HG02840 (cell line): ENCODE measurements around the gene GAN.

Source experiments
- ATAC-seq: cut with Tn5 transposase; IDR thresholded peaks from one replicate; pipeline ENCODE4 v1.9.1; 2021; ENCODE audit warnings: mild to moderate bottlenecking, moderate library complexity, moderate number of reproducible peaks; ENCODE audit not compliant: unreplicated experiment, low FRiP score

GAN gene

GRCh38 chr16:81293909-81294802 lies 20.6 kb upstream of the GAN start:
- no peak for ATAC-seq

- no peak for ATAC-seq
Measured at GRCh38 chr16:81296631-81297030, 18.1 kb upstream of the GAN start.

- no peak for ATAC-seq
Measured at GRCh38 chr16:81307770-81308169, 7.0 kb upstream of the GAN start.

GRCh38 chr16:81310045-81310644 lies 4.6 kb upstream of the GAN start:
- no peak for ATAC-seq

GRCh38 chr16:81311762-81312161 lies 3.0 kb upstream of the GAN start:
- no peak for ATAC-seq

GRCh38 chr16:81313701-81314602 lies 810 bp upstream of the GAN start:
- no peak for ATAC-seq

- peak; percentile 23 for ATAC-seq
Measured at GRCh38 chr16:81315271-81316175, 761 bp downstream of the GAN start.

GRCh38 chr16:81316176-81316496 lies 1.4 kb downstream of the GAN start:
- no peak for ATAC-seq

- ATAC-seq = no peak
Measured at GRCh38 chr16:81318711-81319110, 3.9 kb downstream of the GAN start.

- ATAC-seq = no peak
Measured at GRCh38 chr16:81319221-81319912, 4.6 kb downstream of the GAN start.

GRCh38 chr16:81321039-81321438 lies 6.3 kb downstream of the GAN start:
- no peak for ATAC-seq

GRCh38 chr16:81321536-81321935 lies 6.8 kb downstream of the GAN start:
- no peak for ATAC-seq

- no peak for ATAC-seq
Measured at GRCh38 chr16:81324808-81325207, 10.0 kb downstream of the GAN start.

GRCh38 chr16:81327011-81327410 lies 12.2 kb downstream of the GAN start:
- no peak for ATAC-seq

- ATAC-seq = no peak
Measured at GRCh38 chr16:81327447-81328196, 12.9 kb downstream of the GAN start.

- ATAC-seq = no peak
Measured at GRCh38 chr16:81329947-81330346, 15.2 kb downstream of the GAN start.

GRCh38 chr16:81333356-81333755 lies 18.6 kb downstream of the GAN start:
- ATAC-seq = no peak

GRCh38 chr16:81335669-81336068 lies 20.9 kb downstream of the GAN start:
- no peak for ATAC-seq

GRCh38 chr16:81337097-81337496 lies 22.3 kb downstream of the GAN start:
- ATAC-seq = no peak
